Loucy (cell line): ENCODE measurements around the gene PRND.

Source experiments
- H2AFZ ChIP-seq: fragments of 200-600 bp; sonication (generic); 2 replicates; pipeline ENCODE4 v1.6.0; 2016; ENCODE audit warnings: antibody characterized with exemption, mild to moderate bottlenecking, low read length, moderate library complexity
- H3F3A ChIP-seq: fragments of 200-600 bp; 2 replicates; pipeline ENCODE4 v1.6.0; 2016; ENCODE audit warnings: antibody characterized with exemption, low read depth, mild to moderate bottlenecking
- H3K27me3 ChIP-seq: fragments of 200-600 bp; sonication (generic); 2 replicates; pipeline ENCODE4 v1.6.1; 2014; ENCODE audit warnings: low read length, mild to moderate bottlenecking; ENCODE audit not compliant: insufficient read depth, poor library complexity, severe bottlenecking
- H3K36me3 ChIP-seq: fragments of 200-600 bp; sonication (generic); 2 replicates; pipeline ENCODE4 v1.6.1; 2016; ENCODE audit warnings: low read length; ENCODE audit not compliant: insufficient read depth
- H3K4me1 ChIP-seq: fragments of 200-600 bp; sonication (generic); 2 replicates; pipeline ENCODE4 v1.5.1; 2014; ENCODE audit warnings: low read length, mild to moderate bottlenecking; ENCODE audit not compliant: insufficient read depth, poor library complexity, severe bottlenecking
- H3K4me2 ChIP-seq: fragments of 200-600 bp; sonication (generic); 2 replicates; pipeline ENCODE4 v1.6.0; 2014; ENCODE audit warnings: antibody characterized with exemption, low read length, low read depth, mild to moderate bottlenecking; ENCODE audit not compliant: poor library complexity, severe bottlenecking
- H3K4me3 ChIP-seq: fragments of 200-600 bp; sonication (generic); 2 replicates; pipeline ENCODE4 v1.5.1; 2014; ENCODE audit warnings: low read length, mild to moderate bottlenecking, mixed read lengths; ENCODE audit not compliant: poor library complexity, severe bottlenecking
- H3K79me2 ChIP-seq: fragments of 200-600 bp; sonication (generic); 2 replicates; pipeline ENCODE4 v1.6.1; 2014; ENCODE audit warnings: low read length; ENCODE audit not compliant: insufficient read depth
- H3K9ac ChIP-seq: fragments of 200-600 bp; sonication (generic); 2 replicates; pipeline ENCODE4 v1.6.0; 2014; ENCODE audit warnings: mild to moderate bottlenecking, low read depth, low read length, moderate library complexity; ENCODE audit not compliant: poor library complexity, severe bottlenecking
- H3K9me2 ChIP-seq: fragments of 200-600 bp; sonication (generic); replicated peaks from 2 replicates; pipeline ENCODE4 v1.6.1; 2016; ENCODE audit warnings: low read depth, low read length, mixed read lengths
- H3K9me3 ChIP-seq: fragments of 200-600 bp; sonication (generic); 2 replicates; pipeline ENCODE4 v1.6.1; 2014; ENCODE audit warnings: mild to moderate bottlenecking, antibody characterized with exemption, low read length, low read depth; ENCODE audit not compliant: insufficient read depth
- H4K20me1 ChIP-seq: fragments of 200-600 bp; sonication (generic); 2 replicates; pipeline ENCODE4 v1.6.0; 2014; ENCODE audit warnings: antibody characterized with exemption, low read length, mild to moderate bottlenecking; ENCODE audit not compliant: insufficient read depth, poor library complexity, severe bottlenecking
- EZH2phosphoT487 ChIP-seq: fragments of 200-600 bp; IDR thresholded peaks from 2 replicates; pipeline ENCODE4 v1.6.1; 2018; ENCODE audit warnings: antibody characterized with exemption, mild to moderate bottlenecking, moderate library complexity, borderline replicate concordance
- TF ChIP-seq, protein P1 (sequence below): fragments of 200-600 bp; sonication (generic); conservative IDR thresholded peaks from 2 replicates; pipeline ENCODE4 v1.5.1; 2014; ENCODE audit warnings: mild to moderate bottlenecking, antibody characterized with exemption, low read length

Gene PRND

GRCh38 chr20:4684837-4685413, 36.8 kb upstream of the PRND start:
- H3K9me2 ChIP-seq = no peaks in the 10 kb centered on the region
- H2AFZ ChIP-seq = no peak overlapping the region
- no peak overlapping the region for H3K9ac ChIP-seq
- H3K4me1 ChIP-seq = peaks cover 32% of the 10 kb centered on the region
- H3F3A ChIP-seq = 0 out of 2 replicates have a peak, but pooled peaks cover 4% of the 10 kb centered on the region
- H3K36me3 ChIP-seq = no peaks in the 10 kb centered on the region
- H3K4me3 ChIP-seq = no peak overlapping the region
- H4K20me1 ChIP-seq = peaks cover 7% of the 10 kb centered on the region
- H3K9me3 ChIP-seq = no peaks in the 10 kb centered on the region
- H3K4me2 ChIP-seq = no peak overlapping the region
- H3K27me3 ChIP-seq = no peaks in the 10 kb centered on the region
- TF ChIP-seq, protein P1, sequence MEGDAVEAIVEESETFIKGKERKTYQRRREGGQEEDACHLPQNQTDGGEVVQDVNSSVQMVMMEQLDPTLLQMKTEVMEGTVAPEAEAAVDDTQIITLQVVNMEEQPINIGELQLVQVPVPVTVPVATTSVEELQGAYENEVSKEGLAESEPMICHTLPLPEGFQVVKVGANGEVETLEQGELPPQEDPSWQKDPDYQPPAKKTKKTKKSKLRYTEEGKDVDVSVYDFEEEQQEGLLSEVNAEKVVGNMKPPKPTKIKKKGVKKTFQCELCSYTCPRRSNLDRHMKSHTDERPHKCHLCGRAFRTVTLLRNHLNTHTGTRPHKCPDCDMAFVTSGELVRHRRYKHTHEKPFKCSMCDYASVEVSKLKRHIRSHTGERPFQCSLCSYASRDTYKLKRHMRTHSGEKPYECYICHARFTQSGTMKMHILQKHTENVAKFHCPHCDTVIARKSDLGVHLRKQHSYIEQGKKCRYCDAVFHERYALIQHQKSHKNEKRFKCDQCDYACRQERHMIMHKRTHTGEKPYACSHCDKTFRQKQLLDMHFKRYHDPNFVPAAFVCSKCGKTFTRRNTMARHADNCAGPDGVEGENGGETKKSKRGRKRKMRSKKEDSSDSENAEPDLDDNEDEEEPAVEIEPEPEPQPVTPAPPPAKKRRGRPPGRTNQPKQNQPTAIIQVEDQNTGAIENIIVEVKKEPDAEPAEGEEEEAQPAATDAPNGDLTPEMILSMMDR = no peak
- TF ChIP-seq EZH2phosphoT487 = no peak
- H3K79me2 ChIP-seq = peaks cover 22% of the 10 kb centered on the region

DNA sequence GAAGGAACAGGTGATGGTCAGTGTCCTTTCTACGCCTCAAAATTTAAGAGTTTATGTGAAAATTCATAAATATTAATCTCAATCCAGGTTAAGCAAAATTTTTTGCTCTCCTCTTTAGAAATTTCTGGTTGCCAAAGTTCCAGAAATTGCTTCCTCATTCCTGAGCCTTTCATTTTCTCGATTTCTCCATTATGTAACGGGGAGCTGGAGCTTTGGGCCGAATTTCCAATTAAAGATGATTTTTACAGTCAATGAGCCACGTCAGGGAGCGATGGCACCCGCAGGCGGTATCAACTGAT, 35.8 kb upstream of the PRND start:
- H2AFZ ChIP-seq = peak overlapping the region; percentile 72; the same call in 1 of the 2 replicates
- no peaks in the 10 kb centered on the region for H3K36me3 ChIP-seq
- H3K4me3 ChIP-seq = peak overlapping the region; percentile 79
- no peaks in the 10 kb centered on the region for H3K27me3 ChIP-seq
- 0 out of 2 replicates have a peak, but pooled peaks cover 4% of the 10 kb centered on the region for H3F3A ChIP-seq
- H3K9me2 ChIP-seq = no peaks in the 10 kb centered on the region
- H3K4me2 ChIP-seq = peak overlapping the region; percentile 77
- peak overlapping the region; percentile 47 for H3K9ac ChIP-seq
- H3K9me3 ChIP-seq = no peaks in the 10 kb centered on the region
- TF ChIP-seq EZH2phosphoT487 = no peak
- TF ChIP-seq, protein P1 = no peak
- H3K4me1 ChIP-seq = peaks cover 34% of the 10 kb centered on the region
- peaks cover 7% of the 10 kb centered on the region for H4K20me1 ChIP-seq
- H3K79me2 ChIP-seq = peaks cover 27% of the 10 kb centered on the region

GRCh38 chr20:4688305-4688704, 33.4 kb upstream of the PRND start:
- H2AFZ ChIP-seq = no peak overlapping the region
- peak overlapping the region; percentile 77 for H3K4me2 ChIP-seq
- no peaks in the 10 kb centered on the region for H3K36me3 ChIP-seq
- H3K4me1 ChIP-seq = peaks cover 37% of the 10 kb centered on the region
- H3K4me3 ChIP-seq = peak overlapping the region; percentile 79
- no peaks in the 10 kb centered on the region for H3K9me2 ChIP-seq
- H3K27me3 ChIP-seq = no peaks in the 10 kb centered on the region
- 0 out of 2 replicates have a peak, but pooled peaks cover 4% of the 10 kb centered on the region for H3F3A ChIP-seq
- peaks cover 7% of the 10 kb centered on the region for H4K20me1 ChIP-seq
- no peak for TF ChIP-seq EZH2phosphoT487
- TF ChIP-seq, protein P1 = no peak
- H3K9ac ChIP-seq = no peak overlapping the region
- peaks cover 42% of the 10 kb centered on the region for H3K79me2 ChIP-seq
- no peaks in the 10 kb centered on the region for H3K9me3 ChIP-seq
